Common myeloid progenitor, CD34-positive (primary cell): ENCODE data around the gene USH2A.

Source experiments
- CTCF ChIA-PET: fragments of 350-600 bp; sonication (Branson Sonifier 250); formaldehyde crosslinking; loops from one replicate; lab custom pipeline; 2021; ENCODE audit warnings: antibody characterized with exemption; lab: Charles Lee
- POLR2A ChIA-PET: fragments of 350-600 bp; sonication (Branson Sonifier 250); formaldehyde crosslinking; loops from one replicate; lab custom pipeline; 2021; ENCODE audit warnings: antibody characterized with exemption; lab: Charles Lee
- DNase-seq, 3 donors: peaks; one replicate each; pipeline versions ENCODE4 v3.0.0 to v3.0.0-alpha.2; 2013
- H3K27ac ChIP-seq, 2 experiments: 1 replicate in 1 of 2; 2 replicates in 1 of 2; pipeline ENCODE4 v1.7.0; 2013; ENCODE audit warnings: inconsistent platforms in 2 of 2, low read length in 2 of 2, mild to moderate bottlenecking in 2 of 2, low read depth in 1 of 2, moderate library complexity in 1 of 2; ENCODE audit not compliant: severe bottlenecking in 2 of 2, insufficient read depth in 1 of 2, poor library complexity in 1 of 2
- H3K27me3 ChIP-seq, 5 experiments: replicated peaks in 2 of 5; 1 replicate in 3 of 5; 2 replicates in 2 of 5; pipeline versions ENCODE4 v1.6.1 to v1.7.0; 2013; ENCODE audit warnings: low read length in 4 of 5, mild to moderate bottlenecking in 2 of 5, moderate library complexity in 2 of 5, inconsistent platforms in 1 of 5; ENCODE audit not compliant: insufficient read depth in 5 of 5, control insufficient read depth in 4 of 5
- H3K36me3 ChIP-seq, 4 experiments: 1 replicate in 2 of 4; 2 replicates in 2 of 4; pipeline versions ENCODE4 v1.6.1 to v1.7.0; 2013; ENCODE audit warnings: low read length in 3 of 4, control low read depth in 1 of 4, mild to moderate bottlenecking in 1 of 4; ENCODE audit not compliant: control insufficient read depth in 4 of 4, insufficient read depth in 4 of 4
- H3K4me1 ChIP-seq, 4 experiments: 1 replicate in 3 of 4; 2 replicates in 1 of 4; pipeline versions ENCODE4 v1.6.1 to v1.7.1; 2013; ENCODE audit warnings: low read length in 3 of 4, mild to moderate bottlenecking in 3 of 4, control low read depth in 1 of 4, inconsistent platforms in 1 of 4, moderate library complexity in 1 of 4; ENCODE audit not compliant: control insufficient read depth in 4 of 4, insufficient read depth in 4 of 4; ENCODE audit errors: control extremely low read depth in 1 of 4
- H3K4me3 ChIP-seq, 7 experiments: 1 replicate in 4 of 7; 2 replicates in 3 of 7; pipeline versions ENCODE4 v1.5.1 to v1.7.0; 2013; ENCODE audit warnings: mild to moderate bottlenecking in 7 of 7, low read length in 6 of 7, moderate library complexity in 6 of 7, inconsistent platforms in 2 of 7, low read depth in 2 of 7, control low read depth in 1 of 7; ENCODE audit not compliant: insufficient read depth in 4 of 7, control insufficient read depth in 1 of 7; ENCODE audit errors: extremely low read depth in 1 of 7
- H3K9me3 ChIP-seq, 5 experiments: 1 replicate in 4 of 5; 2 replicates in 1 of 5; pipeline versions ENCODE4 v1.6.1 to v1.7.1; 2013; ENCODE audit warnings: low read length in 4 of 5, mild to moderate bottlenecking in 2 of 5, inconsistent platforms in 1 of 5, low read depth in 1 of 5, moderate library complexity in 1 of 5; ENCODE audit not compliant: control insufficient read depth in 4 of 5, insufficient read depth in 2 of 5; ENCODE audit errors: control extremely low read depth in 1 of 5
- WGBS: methylation state at CpG from one replicate; pipeline ENCODE4 v1.1.5; 2013; ENCODE audit not compliant: insufficient coverage; 5-methylcytosine and 5-hydroxymethylcytosine counted together

The USH2A gene

GRCh38 chr1:216193839-216194443, 229.3 kb downstream of the USH2A start:
- POLR2A ChIA-PET = no interaction called here
- H3K4me1 ChIP-seq = no peaks in the 10 kb centered on the region
- 75% methylated on average over 4 of the region's 7 CpGs for WGBS
- no peaks in the 10 kb centered on the region for H3K36me3 ChIP-seq
- H3K27ac ChIP-seq = no peak overlapping the region
- H3K4me3 ChIP-seq = no peak overlapping the region
- H3K9me3 ChIP-seq = no peaks in the 10 kb centered on the region
- H3K27me3 ChIP-seq = no peaks in the 10 kb centered on the region
- no peak for DNase-seq
- CTCF ChIA-PET = no interaction called here

DNA sequence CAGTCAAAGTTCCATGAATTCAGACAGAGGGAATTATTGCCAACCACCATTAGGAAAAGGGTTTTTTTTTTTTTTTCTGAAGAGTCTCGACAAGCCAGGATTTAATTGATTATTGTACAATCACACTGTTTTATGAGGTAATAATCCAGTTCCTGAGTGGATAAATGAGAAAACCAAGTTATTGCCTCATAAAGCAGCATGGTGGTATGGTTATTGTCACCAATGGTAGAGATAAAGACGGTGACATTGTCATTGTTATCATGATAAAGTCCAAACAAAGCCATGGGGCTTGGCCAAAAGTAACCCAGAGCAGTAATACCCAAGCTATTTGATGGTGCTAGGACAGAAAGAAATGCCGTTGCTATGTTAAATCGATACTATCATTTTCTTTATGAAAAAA, 232.8 kb downstream of the USH2A start:
- Histone ChIP-seq H3K36me3 (no peaks in the 10 kb centered on the region), H3K9me3 (no peaks in the 10 kb centered on the region), H3K27me3 (no peaks in the 10 kb centered on the region), H3K4me1 (no peaks in the 10 kb centered on the region), H3K4me3 (no peak overlapping the region), H3K27ac (no peak overlapping the region)
- 60% methylated on average over 1 of the region's 4 CpGs for WGBS
- ChIA-PET CTCF (no interaction called here), POLR2A (no interaction called here)
- no peak for DNase-seq

- H3K9me3 ChIP-seq = no peaks in the 10 kb centered on the region
- H3K4me1 ChIP-seq = no peaks in the 10 kb centered on the region
- H3K27me3 ChIP-seq = peaks cover 0 to 2% (median 0%) of the 10 kb centered on the region in 5 experiments
- ChIA-PET CTCF (no interaction called here), POLR2A (no interaction called here)
- WGBS = 55% methylated on average over 1 of the region's 2 CpGs
- no peaks in the 10 kb centered on the region for H3K36me3 ChIP-seq
- no peak for DNase-seq
- no peak overlapping the region for H3K4me3 ChIP-seq
- H3K27ac ChIP-seq = no peak overlapping the region
Observed at GRCh38 chr1:216186816-216187215, 236.4 kb downstream of the USH2A start.

- Histone ChIP-seq H3K36me3 (no peaks in the 10 kb centered on the region), H3K27ac (no peak overlapping the region), H3K4me1 (no peaks in the 10 kb centered on the region), H3K9me3 (no peaks in the 10 kb centered on the region), H3K27me3 (peaks cover 0 to 3% (median 0%) of the 10 kb centered on the region in 5 experiments), H3K4me3 (no peak overlapping the region)
- CTCF ChIA-PET = no interaction called here
- no peak for DNase-seq
- POLR2A ChIA-PET = no interaction called here
- WGBS = 82% methylated on average over 2 of the region's 2 CpGs
Observed at GRCh38 chr1:216186141-216186540, 237.1 kb downstream of the USH2A start.

DNA sequence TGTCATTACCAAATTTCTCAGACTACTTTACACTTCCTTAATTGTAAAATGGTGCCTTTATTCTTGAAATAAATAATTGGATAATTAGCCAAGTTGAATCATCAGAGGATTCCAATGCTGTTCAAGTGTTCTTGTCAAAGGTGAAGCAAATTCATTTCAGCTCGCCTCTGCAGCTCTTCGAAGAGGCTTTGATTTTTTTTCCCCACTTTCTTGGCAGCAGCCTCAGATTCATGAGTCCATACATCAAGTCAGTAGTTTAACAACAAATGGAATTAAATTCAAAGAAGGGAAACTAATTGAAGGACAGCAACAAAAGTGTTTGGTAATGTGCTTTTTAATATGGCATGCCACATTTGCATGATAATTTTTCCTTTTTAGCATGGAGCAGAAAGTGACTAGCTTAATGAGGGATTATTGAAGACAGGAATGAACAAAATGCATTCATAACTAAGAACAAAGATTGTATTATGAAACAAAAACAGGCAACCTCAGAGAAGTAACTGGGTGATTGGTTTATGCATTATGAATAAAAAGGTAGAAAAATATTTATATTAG, 239.0 kb downstream of the USH2A start:
- ChIA-PET CTCF (no interaction called here), POLR2A (no interaction called here)
- Histone ChIP-seq H3K27ac (no peak overlapping the region), H3K4me3 (no peak overlapping the region), H3K4me1 (no peaks in the 10 kb centered on the region), H3K36me3 (no peaks in the 10 kb centered on the region), H3K9me3 (no peaks in the 10 kb centered on the region), H3K27me3 (peaks cover 0 to 4% (median 0%) of the 10 kb centered on the region in 5 experiments)
- no peak for DNase-seq
- WGBS = 100% methylated on average over 2 of the region's 2 CpGs

GRCh38 chr1:216183454-216183853, 239.8 kb downstream of the USH2A start:
- Histone ChIP-seq H3K4me1 (no peaks in the 10 kb centered on the region), H3K36me3 (no peaks in the 10 kb centered on the region), H3K27ac (no peak overlapping the region), H3K4me3 (no peak overlapping the region), H3K9me3 (no peaks in the 10 kb centered on the region), H3K27me3 (peaks cover 0 to 4% (median 0%) of the 10 kb centered on the region in 5 experiments)
- ChIA-PET POLR2A (no interaction called here), CTCF (no interaction called here)
- 84% methylated on average over 3 of the region's 6 CpGs for WGBS
- DNase-seq = no peak

GRCh38 chr1:216183007-216183406, 240.2 kb downstream of the USH2A start:
- no peaks in the 10 kb centered on the region for H3K9me3 ChIP-seq
- H3K27ac ChIP-seq = no peak overlapping the region
- ChIA-PET POLR2A (no interaction called here), CTCF (no interaction called here)
- WGBS = 7% methylated on average over 2 of the region's 4 CpGs
- DNase-seq = no peak
- H3K4me1 ChIP-seq = no peaks in the 10 kb centered on the region
- peaks cover 0 to 4% (median 0%) of the 10 kb centered on the region in 5 experiments for H3K27me3 ChIP-seq
- H3K36me3 ChIP-seq = no peaks in the 10 kb centered on the region
- no peak overlapping the region for H3K4me3 ChIP-seq
